GM12892 (cell line): ENCODE data around the gene USP36.

Source experiments
- POLR2A ChIP-seq: IDR thresholded peaks from 2 replicates; pipeline ENCODE4 v1.6.1; 2011; ENCODE audit warnings: low read depth, low read length, control low read depth
- POLR2AphosphoS5 ChIP-seq: IDR thresholded peaks from 2 replicates; pipeline ENCODE4 v1.6.1; 2011; ENCODE audit warnings: low read depth, low read length, control low read depth
- TAF1 ChIP-seq: IDR thresholded peaks from 2 replicates; pipeline ENCODE4 v1.6.1; 2011; ENCODE audit warnings: low read depth, mild to moderate bottlenecking, control low read depth, low read length, borderline replicate concordance

GRCh38 chr17:78828470-78829185, 12.0 kb downstream of the USP36 start:
- TF ChIP-seq POLR2AphosphoS5 (no peak), POLR2A (no peak), TAF1 (no peak)
